ENCODE measurements around the gene UNC5B. TPM values are rescaled to one million over a fixed set of nuclear protein-coding genes. Genes with fewer than 3 reads are reported as not detected.

Gene UNC5B
- total RNA-seq, 1 experiment from 2014 or later = 0.71 TPM

- H3K27me3 ChIP-seq (replicated peaks) = no peaks in the 10 kb centered on the region
- H3K4me3 ChIP-seq = no peak overlapping the region
- no peak overlapping the region for H3K27ac ChIP-seq
- no peaks in the 10 kb centered on the region for H3K36me3 ChIP-seq
- no peak for DNase-seq (ENCODE audit: low read depth in 1 of 2, low spot score in 2 of 2)
- peaks cover 19% of the 10 kb centered on the region for H3K4me1 ChIP-seq (replicated peaks)
- no peaks in the 10 kb centered on the region for H3K9me3 ChIP-seq (replicated peaks)
Measured at GRCh38 chr10:71234004-71234894, 21.9 kb downstream of the UNC5B start.

GRCh38 chr10:71234970-71235685, 22.8 kb downstream of the UNC5B start:
- DNase-seq (ENCODE audit: low read depth in 1 of 2, low spot score in 2 of 2) = no peak
- H3K4me3 ChIP-seq = no peak overlapping the region
- peaks cover 17% of the 10 kb centered on the region for H3K4me1 ChIP-seq (replicated peaks)

GRCh38 chr10:71235808-71236207, 23.4 kb downstream of the UNC5B start:
- no peaks in the 10 kb centered on the region for H3K27me3 ChIP-seq (replicated peaks)
- H3K36me3 ChIP-seq = no peaks in the 10 kb centered on the region
- H3K4me3 ChIP-seq = no peak overlapping the region
- no peak for DNase-seq (ENCODE audit: low read depth in 1 of 2, low spot score in 2 of 2)
- no peaks in the 10 kb centered on the region for H3K9me3 ChIP-seq (replicated peaks)
- H3K27ac ChIP-seq = no peak overlapping the region
- peaks cover 11% of the 10 kb centered on the region for H3K4me1 ChIP-seq (replicated peaks)

More at GRCh38 chr10:71234970-71235685, 22.8 kb downstream of the UNC5B start:
- no peaks in the 10 kb centered on the region for H3K36me3 ChIP-seq
- no peaks in the 10 kb centered on the region for H3K27me3 ChIP-seq (replicated peaks)
- H3K9me3 ChIP-seq (replicated peaks) = no peaks in the 10 kb centered on the region
- no peak overlapping the region for H3K27ac ChIP-seq

GRCh38 chr10:71236286-71236685, 23.9 kb downstream of the UNC5B start:
- H3K4me3 ChIP-seq = no peak overlapping the region
- H3K36me3 ChIP-seq = no peaks in the 10 kb centered on the region
- H3K27me3 ChIP-seq (replicated peaks) = no peaks in the 10 kb centered on the region
- no peak overlapping the region for H3K27ac ChIP-seq
- peaks cover 7% of the 10 kb centered on the region; the same call in 1 of the 2 replicates for H3K4me1 ChIP-seq (replicated peaks)
- DNase-seq (ENCODE audit: low read depth in 1 of 2, low spot score in 2 of 2) = no peak
- no peaks in the 10 kb centered on the region for H3K9me3 ChIP-seq (replicated peaks)

GRCh38 chr10:71236822-71237682, 24.7 kb downstream of the UNC5B start:
- DNase-seq (ENCODE audit: low read depth in 1 of 2, low spot score in 2 of 2) = no peak
- Histone ChIP-seq H3K27me3 (replicated peaks) (no peaks in the 10 kb centered on the region), H3K4me3 (no peak overlapping the region), H3K36me3 (no peaks in the 10 kb centered on the region), H3K27ac (no peak overlapping the region), H3K4me1 (replicated peaks) (peaks cover 7% of the 10 kb centered on the region; the same call in 1 of the 2 replicates), H3K9me3 (replicated peaks) (no peaks in the 10 kb centered on the region)

GRCh38 chr10:71237843-71238623, 25.7 kb downstream of the UNC5B start:
- H3K27ac ChIP-seq = no peak overlapping the region
- H3K4me1 ChIP-seq (replicated peaks) = peaks cover 7% of the 10 kb centered on the region; the same call in 1 of the 2 replicates
- no peaks in the 10 kb centered on the region for H3K36me3 ChIP-seq

GRCh38 chr10:71238626-71239025, 26.3 kb downstream of the UNC5B start:
- Histone ChIP-seq H3K27me3 (replicated peaks) (no peaks in the 10 kb centered on the region), H3K36me3 (no peaks in the 10 kb centered on the region), H3K4me1 (replicated peaks) (peaks cover 7% of the 10 kb centered on the region; the same call in 1 of the 2 replicates), H3K27ac (no peak overlapping the region), H3K4me3 (no peak overlapping the region), H3K9me3 (replicated peaks) (no peaks in the 10 kb centered on the region)
- no peak for DNase-seq (ENCODE audit: low read depth in 1 of 2, low spot score in 2 of 2)

More at GRCh38 chr10:71237843-71238623, 25.7 kb downstream of the UNC5B start:
- H3K27me3 ChIP-seq (replicated peaks) = no peaks in the 10 kb centered on the region
- no peak for DNase-seq (ENCODE audit: low read depth in 1 of 2, low spot score in 2 of 2)
- no peak overlapping the region for H3K4me3 ChIP-seq
- H3K9me3 ChIP-seq (replicated peaks) = no peaks in the 10 kb centered on the region

- no peak overlapping the region for H3K27ac ChIP-seq
- no peaks in the 10 kb centered on the region for H3K9me3 ChIP-seq (replicated peaks)
- DNase-seq (ENCODE audit: low read depth in 1 of 2, low spot score in 2 of 2) = no peak
- H3K4me1 ChIP-seq (replicated peaks) = peaks cover 12% of the 10 kb centered on the region
- no peak overlapping the region for H3K4me3 ChIP-seq
- no peaks in the 10 kb centered on the region for H3K36me3 ChIP-seq
- H3K27me3 ChIP-seq (replicated peaks) = no peaks in the 10 kb centered on the region
Measured at GRCh38 chr10:71239131-71239915, 27.0 kb downstream of the UNC5B start.

GRCh38 chr10:71239946-71240795, 27.8 kb downstream of the UNC5B start:
- Histone ChIP-seq H3K27me3 (replicated peaks) (no peaks in the 10 kb centered on the region), H3K9me3 (replicated peaks) (no peaks in the 10 kb centered on the region), H3K4me1 (replicated peaks) (peaks cover 19% of the 10 kb centered on the region), H3K27ac (no peak overlapping the region), H3K36me3 (no peaks in the 10 kb centered on the region), H3K4me3 (no peak overlapping the region)
- no peak for DNase-seq (ENCODE audit: low read depth in 1 of 2, low spot score in 2 of 2)

- no peaks in the 10 kb centered on the region for H3K9me3 ChIP-seq (replicated peaks)
- H3K36me3 ChIP-seq = no peaks in the 10 kb centered on the region
- no peak overlapping the region for H3K27ac ChIP-seq
- H3K4me1 ChIP-seq (replicated peaks) = peaks cover 18% of the 10 kb centered on the region
- no peaks in the 10 kb centered on the region for H3K27me3 ChIP-seq (replicated peaks)
- no peak for DNase-seq (ENCODE audit: low read depth in 1 of 2, low spot score in 2 of 2)
- no peak overlapping the region for H3K4me3 ChIP-seq
Measured at GRCh38 chr10:71241114-71241829, 28.9 kb downstream of the UNC5B start.
